Liver (tissue), 9 donors: ENCODE data around the gene PTPN4. TPM values are rescaled to one million over a fixed set of nuclear protein-coding genes. Genes with fewer than 3 reads are reported as not detected.

Source experiments
- DNase-seq: peaks from one replicate; pipeline ENCODE4 v3.0.0-alpha.2; 2017; ENCODE audit warnings: low spot score
- H3K27ac ChIP-seq, 2 donors: one replicate each; pipeline ENCODE4 v1.7.0; 2013; ENCODE audit warnings: inconsistent platforms in 2 of 2, low read length in 2 of 2, control low read depth in 1 of 2, low read depth in 1 of 2, mild to moderate bottlenecking in 1 of 2
- H3K27me3 ChIP-seq, 4 donors: one replicate each; pipeline versions ENCODE4 v1.6.1 to v1.7.0; 2013; ENCODE audit warnings: low read length in 3 of 4, inconsistent platforms in 1 of 4, mild to moderate bottlenecking in 1 of 4, moderate library complexity in 1 of 4; ENCODE audit not compliant: control insufficient read depth in 4 of 4, insufficient read depth in 4 of 4
- H3K36me3 ChIP-seq, 4 donors: one replicate each; pipeline versions ENCODE4 v1.6.1 to v1.7.0; 2013; ENCODE audit warnings: low read length in 3 of 4, mild to moderate bottlenecking in 3 of 4, low read depth in 1 of 4, moderate library complexity in 1 of 4; ENCODE audit not compliant: control insufficient read depth in 4 of 4, insufficient read depth in 3 of 4
- H3K4me1 ChIP-seq, 4 donors: one replicate each; pipeline versions ENCODE4 v1.6.1 to v1.7.0; 2013; ENCODE audit warnings: low read length in 3 of 4, mild to moderate bottlenecking in 3 of 4, moderate library complexity in 1 of 4; ENCODE audit not compliant: control insufficient read depth in 4 of 4, insufficient read depth in 4 of 4
- H3K4me3 ChIP-seq, 3 donors: one replicate each; pipeline versions ENCODE4 v1.6.1 to v1.7.0; 2013; ENCODE audit warnings: low read length in 3 of 3, control low read depth in 1 of 3, low read depth in 1 of 3, mild to moderate bottlenecking in 1 of 3
- H3K9ac ChIP-seq, 2 donors: one replicate each; pipeline ENCODE4 v1.7.0; 2013; ENCODE audit warnings: low read length in 2 of 2, mild to moderate bottlenecking in 2 of 2, moderate library complexity in 2 of 2, control low read depth in 1 of 2, low read depth in 1 of 2
- H3K9me3 ChIP-seq, 4 donors: one replicate each; pipeline versions ENCODE4 v1.6.1 to v1.7.0; 2013; ENCODE audit warnings: low read length in 3 of 4; ENCODE audit not compliant: control insufficient read depth in 4 of 4
- EGR1 ChIP-seq, 2 donors: IDR thresholded peaks; 2 replicates each; pipeline ENCODE4 v1.6.1; 2016 to 2018; ENCODE audit warnings: antibody characterized with exemption in 2 of 2, low read depth in 2 of 2
- FOXA2 ChIP-seq: IDR thresholded peaks from 2 replicates; pipeline ENCODE4 v1.6.1; 2016; ENCODE audit warnings: antibody characterized with exemption
- GABPA ChIP-seq, 2 donors: IDR thresholded peaks in 1 of 2; conservative IDR thresholded peaks in 1 of 2; 2 replicates each; pipeline ENCODE4 v1.6.1; 2016; ENCODE audit warnings: antibody characterized with exemption in 2 of 2, mild to moderate bottlenecking in 1 of 2, moderate library complexity in 1 of 2
- HNF4A ChIP-seq, 2 donors: conservative IDR thresholded peaks; 2 replicates each; pipeline ENCODE4 v1.6.1; 2016; ENCODE audit warnings: antibody characterized with exemption in 2 of 2, mild to moderate bottlenecking in 2 of 2
- HNF4G ChIP-seq: IDR thresholded peaks from 2 replicates; pipeline ENCODE4 v1.6.1; 2016; ENCODE audit warnings: antibody characterized with exemption
- JUND ChIP-seq, 2 donors: IDR thresholded peaks; 2 replicates each; pipeline ENCODE4 v1.6.1; 2016; ENCODE audit warnings: antibody characterized with exemption in 2 of 2
- MAX ChIP-seq: IDR thresholded peaks from 2 replicates; pipeline ENCODE4 v1.6.1; 2016; ENCODE audit warnings: antibody characterized with exemption
- RXRA ChIP-seq, 2 donors: IDR thresholded peaks; 2 replicates each; pipeline ENCODE4 v1.6.1; 2017 to 2018; ENCODE audit warnings: antibody characterized with exemption in 2 of 2, mild to moderate bottlenecking in 1 of 2
- SP1 ChIP-seq: IDR thresholded peaks from 2 replicates; pipeline ENCODE4 v1.6.1; 2018; ENCODE audit warnings: antibody characterized with exemption, mild to moderate bottlenecking
- TAF1 ChIP-seq: conservative IDR thresholded peaks from 2 replicates; pipeline ENCODE4 v1.6.1; 2016; ENCODE audit warnings: antibody characterized with exemption, mild to moderate bottlenecking
- YY1 ChIP-seq: IDR thresholded peaks from 2 replicates; pipeline ENCODE4 v1.6.1; 2016; ENCODE audit warnings: antibody characterized with exemption, mild to moderate bottlenecking
- ZBTB33 ChIP-seq: IDR thresholded peaks from 2 replicates; pipeline ENCODE4 v1.6.1; 2016; ENCODE audit warnings: antibody characterized with exemption
- WGBS: extraction: QIAGEN DNeasy Blood & Tissue Kit; methylation state at CpG from one replicate; pipeline ENCODE4 v1.1.7; 2013; 5-methylcytosine and 5-hydroxymethylcytosine counted together
- polyA plus RNA-seq, 2 donors: library from polyadenylated mRNA; stranded (reverse) in 1 of 2; unstranded in 1 of 2; fragments of 200-250 nt in 1 of 2; fragments of >200 nt in 1 of 2; fragmentation: Nextera tagmentation in 1 of 2; extraction: Ambion mirVana in 1 of 2; gene quantifications; one replicate each; pipeline versions ENCODE4 v1.2.1 to v1.2.3, GENCODE V29; 2013 to 2015
- total RNA-seq, 2 donors: library from RNA; depleted of rRNA; stranded (reverse); fragments of >200 nt; gene quantifications; one replicate each; pipeline ENCODE4 v1.2.3, GENCODE V29; 2014
- TF ChIP-seq, protein P1 (sequence below): IDR thresholded peaks from 2 replicates; pipeline ENCODE4 v1.6.1; 2016; ENCODE audit warnings: antibody characterized with exemption, mild to moderate bottlenecking
- TF ChIP-seq, protein P2 (sequence below): IDR thresholded peaks from 2 replicates; pipeline ENCODE4 v1.6.1; 2016; ENCODE audit warnings: antibody characterized with exemption
- TF ChIP-seq, protein P3 (sequence below): fragments of 150-350 bp; IDR thresholded peaks from 2 replicates; pipeline ENCODE4 v1.5.1; 2017; ENCODE audit warnings: improper control_type of control experiment, low read depth, low read length; ENCODE audit not compliant: missing input control
- donor health status: healthy.
- donor health status: healthy.
- donor health status: healthy.
- donor health status: healthy.
- donor health status: healthy.

PTPN4 gene
- total and polyA plus RNA-seq, 4 donors = 4.2 to 34.6 (median 9.5) TPM

- Histone ChIP-seq H3K27me3 (no peaks in the 10 kb centered on the region), H3K4me3 (peak overlapping the region; percentile 65 to 98 (median 76)), H3K9ac (peak overlapping the region; percentile 80 to 87), H3K4me1 (peaks cover 5 to 48% (median 37%) of the 10 kb centered on the region in 4 donors), H3K36me3 (no peaks in the 10 kb centered on the region), H3K27ac (peak overlapping the region; percentile 95 to 97), H3K9me3 (no peaks in the 10 kb centered on the region)
- TF ChIP-seq, protein P1, sequence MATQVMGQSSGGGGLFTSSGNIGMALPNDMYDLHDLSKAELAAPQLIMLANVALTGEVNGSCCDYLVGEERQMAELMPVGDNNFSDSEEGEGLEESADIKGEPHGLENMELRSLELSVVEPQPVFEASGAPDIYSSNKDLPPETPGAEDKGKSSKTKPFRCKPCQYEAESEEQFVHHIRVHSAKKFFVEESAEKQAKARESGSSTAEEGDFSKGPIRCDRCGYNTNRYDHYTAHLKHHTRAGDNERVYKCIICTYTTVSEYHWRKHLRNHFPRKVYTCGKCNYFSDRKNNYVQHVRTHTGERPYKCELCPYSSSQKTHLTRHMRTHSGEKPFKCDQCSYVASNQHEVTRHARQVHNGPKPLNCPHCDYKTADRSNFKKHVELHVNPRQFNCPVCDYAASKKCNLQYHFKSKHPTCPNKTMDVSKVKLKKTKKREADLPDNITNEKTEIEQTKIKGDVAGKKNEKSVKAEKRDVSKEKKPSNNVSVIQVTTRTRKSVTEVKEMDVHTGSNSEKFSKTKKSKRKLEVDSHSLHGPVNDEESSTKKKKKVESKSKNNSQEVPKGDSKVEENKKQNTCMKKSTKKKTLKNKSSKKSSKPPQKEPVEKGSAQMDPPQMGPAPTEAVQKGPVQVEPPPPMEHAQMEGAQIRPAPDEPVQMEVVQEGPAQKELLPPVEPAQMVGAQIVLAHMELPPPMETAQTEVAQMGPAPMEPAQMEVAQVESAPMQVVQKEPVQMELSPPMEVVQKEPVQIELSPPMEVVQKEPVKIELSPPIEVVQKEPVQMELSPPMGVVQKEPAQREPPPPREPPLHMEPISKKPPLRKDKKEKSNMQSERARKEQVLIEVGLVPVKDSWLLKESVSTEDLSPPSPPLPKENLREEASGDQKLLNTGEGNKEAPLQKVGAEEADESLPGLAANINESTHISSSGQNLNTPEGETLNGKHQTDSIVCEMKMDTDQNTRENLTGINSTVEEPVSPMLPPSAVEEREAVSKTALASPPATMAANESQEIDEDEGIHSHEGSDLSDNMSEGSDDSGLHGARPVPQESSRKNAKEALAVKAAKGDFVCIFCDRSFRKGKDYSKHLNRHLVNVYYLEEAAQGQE = no peak
- TF ChIP-seq, protein P2, sequence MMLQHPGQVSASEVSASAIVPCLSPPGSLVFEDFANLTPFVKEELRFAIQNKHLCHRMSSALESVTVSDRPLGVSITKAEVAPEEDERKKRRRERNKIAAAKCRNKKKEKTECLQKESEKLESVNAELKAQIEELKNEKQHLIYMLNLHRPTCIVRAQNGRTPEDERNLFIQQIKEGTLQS = no peak
- TF ChIP-seq HNF4G (no peak), FOXA2 (no peak), GABPA (IDR thresholded peaks at IDR 0.05 in 1 of 2, conservative IDR thresholded peaks at IDR 0.05 in 1 of 2) (no peak), HNF4A (conservative IDR thresholded peaks at IDR 0.05) (no peak), MAX (no peak), ZBTB33 (no peak), RXRA (IDR thresholded peaks at IDR 0.05) (no peak), EGR1 (IDR thresholded peaks at IDR 0.05; ENCODE audit: low read depth in 2 of 2) (no peak), YY1 (no peak), JUND (IDR thresholded peaks at IDR 0.05) (no peak), TAF1 (no peak), SP1 (no peak)
- TF ChIP-seq, protein P3, sequence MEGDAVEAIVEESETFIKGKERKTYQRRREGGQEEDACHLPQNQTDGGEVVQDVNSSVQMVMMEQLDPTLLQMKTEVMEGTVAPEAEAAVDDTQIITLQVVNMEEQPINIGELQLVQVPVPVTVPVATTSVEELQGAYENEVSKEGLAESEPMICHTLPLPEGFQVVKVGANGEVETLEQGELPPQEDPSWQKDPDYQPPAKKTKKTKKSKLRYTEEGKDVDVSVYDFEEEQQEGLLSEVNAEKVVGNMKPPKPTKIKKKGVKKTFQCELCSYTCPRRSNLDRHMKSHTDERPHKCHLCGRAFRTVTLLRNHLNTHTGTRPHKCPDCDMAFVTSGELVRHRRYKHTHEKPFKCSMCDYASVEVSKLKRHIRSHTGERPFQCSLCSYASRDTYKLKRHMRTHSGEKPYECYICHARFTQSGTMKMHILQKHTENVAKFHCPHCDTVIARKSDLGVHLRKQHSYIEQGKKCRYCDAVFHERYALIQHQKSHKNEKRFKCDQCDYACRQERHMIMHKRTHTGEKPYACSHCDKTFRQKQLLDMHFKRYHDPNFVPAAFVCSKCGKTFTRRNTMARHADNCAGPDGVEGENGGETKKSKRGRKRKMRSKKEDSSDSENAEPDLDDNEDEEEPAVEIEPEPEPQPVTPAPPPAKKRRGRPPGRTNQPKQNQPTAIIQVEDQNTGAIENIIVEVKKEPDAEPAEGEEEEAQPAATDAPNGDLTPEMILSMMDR = no peak
- DNase-seq = no peak
- WGBS = 52% methylated on average over 13 of the region's 13 CpGs
Measured at GRCh38 chr2:119758881-119759450, 756 bp upstream of the PTPN4 start.
